ENCODE data around the gene MYO15A.

Gene MYO15A

DNA sequence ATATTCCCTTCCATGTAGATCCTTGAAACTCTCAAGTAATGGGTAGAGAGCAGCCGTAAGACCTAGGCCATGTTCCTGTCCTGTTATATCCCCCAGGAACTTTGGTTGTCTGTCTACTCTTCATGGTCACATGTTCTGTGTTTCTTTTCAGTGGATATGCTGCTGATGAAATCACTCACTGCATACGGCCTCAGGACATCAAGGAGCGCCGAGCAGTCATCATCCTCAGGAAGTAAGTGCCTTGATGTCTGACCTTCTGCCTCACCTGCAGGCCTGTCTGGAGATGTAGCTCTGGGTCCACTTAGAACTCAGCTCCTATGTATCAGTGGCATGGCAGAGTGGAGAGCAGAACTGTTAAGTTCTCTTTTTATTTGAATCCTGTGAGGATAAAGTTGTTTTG is 86.2 kb downstream of the MYO15A start:
- no peaks in the 10 kb centered on the region for H3K27me3 ChIP-seq (replicated peaks; ENCODE audit: insufficient read depth, low read length)
- no peak overlapping the region for H3K9ac ChIP-seq (ENCODE audit: low read length)
- H3K27ac ChIP-seq (ENCODE audit: low read length): no peak overlapping the region
- no peak for DNase-seq
- H4K20me1 ChIP-seq (ENCODE audit: insufficient read depth, low read length): peaks cover 6% of the 10 kb centered on the region; the same call in 1 of the 2 replicates
- no peaks in the 10 kb centered on the region for H3F3A ChIP-seq (ENCODE audit: insufficient read depth, low read length)
- H3K36me3 ChIP-seq (replicated peaks; ENCODE audit: insufficient read depth, low read length): no peaks in the 10 kb centered on the region
- peaks cover 93% of the 10 kb centered on the region for H3K79me2 ChIP-seq (ENCODE audit: low read length)
- no peaks in the 10 kb centered on the region for H3K4me1 ChIP-seq (ENCODE audit: low read length)
- no peak overlapping the region for H3K4me3 ChIP-seq (ENCODE audit: low read length)
- H2AFZ ChIP-seq (ENCODE audit: low read length): no peak overlapping the region
- no peak for TF ChIP-seq EZH2phosphoT487 (IDR thresholded peaks at IDR 0.05; ENCODE audit: low read length)
- TF ChIP-seq EZH2 (optimal IDR thresholded peaks at IDR 0.05; ENCODE audit: low read depth, low read length): no peak
- TF ChIP-seq, protein P1, sequence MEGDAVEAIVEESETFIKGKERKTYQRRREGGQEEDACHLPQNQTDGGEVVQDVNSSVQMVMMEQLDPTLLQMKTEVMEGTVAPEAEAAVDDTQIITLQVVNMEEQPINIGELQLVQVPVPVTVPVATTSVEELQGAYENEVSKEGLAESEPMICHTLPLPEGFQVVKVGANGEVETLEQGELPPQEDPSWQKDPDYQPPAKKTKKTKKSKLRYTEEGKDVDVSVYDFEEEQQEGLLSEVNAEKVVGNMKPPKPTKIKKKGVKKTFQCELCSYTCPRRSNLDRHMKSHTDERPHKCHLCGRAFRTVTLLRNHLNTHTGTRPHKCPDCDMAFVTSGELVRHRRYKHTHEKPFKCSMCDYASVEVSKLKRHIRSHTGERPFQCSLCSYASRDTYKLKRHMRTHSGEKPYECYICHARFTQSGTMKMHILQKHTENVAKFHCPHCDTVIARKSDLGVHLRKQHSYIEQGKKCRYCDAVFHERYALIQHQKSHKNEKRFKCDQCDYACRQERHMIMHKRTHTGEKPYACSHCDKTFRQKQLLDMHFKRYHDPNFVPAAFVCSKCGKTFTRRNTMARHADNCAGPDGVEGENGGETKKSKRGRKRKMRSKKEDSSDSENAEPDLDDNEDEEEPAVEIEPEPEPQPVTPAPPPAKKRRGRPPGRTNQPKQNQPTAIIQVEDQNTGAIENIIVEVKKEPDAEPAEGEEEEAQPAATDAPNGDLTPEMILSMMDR (IDR thresholded peaks at IDR 0.05; ENCODE audit: low read length): no peak
- no peaks in the 10 kb centered on the region for H3K9me2 ChIP-seq (replicated peaks; ENCODE audit: insufficient read depth, low read length)
- no peaks in the 10 kb centered on the region for H3K9me3 ChIP-seq (replicated peaks; ENCODE audit: insufficient read depth, low read length)
- H3K4me2 ChIP-seq (ENCODE audit: low read depth, low read length): no peak overlapping the region

DNA sequence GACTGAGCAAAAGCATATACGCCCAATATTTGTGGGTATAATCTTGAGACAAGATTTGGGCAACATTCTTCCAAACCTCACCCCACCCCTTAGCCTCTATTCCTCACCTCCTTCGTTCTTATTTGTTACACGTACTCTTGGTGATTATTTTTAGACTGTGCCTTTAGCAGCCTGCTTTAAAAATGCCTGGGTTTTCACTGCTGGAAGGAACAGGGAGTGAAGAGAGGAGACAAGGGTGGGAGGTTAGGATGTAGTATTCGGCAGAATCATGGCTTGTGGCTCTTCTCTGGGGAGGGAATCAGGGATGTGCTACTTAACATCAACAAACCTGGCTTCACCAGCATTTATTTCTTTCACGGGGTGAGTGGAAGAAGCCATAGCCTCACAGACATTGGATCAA is 86.7 kb downstream of the MYO15A start:
- H3F3A ChIP-seq (ENCODE audit: insufficient read depth, low read length): no peaks in the 10 kb centered on the region
- no peaks in the 10 kb centered on the region for H3K36me3 ChIP-seq (replicated peaks; ENCODE audit: insufficient read depth, low read length)
- no peaks in the 10 kb centered on the region for H3K9me2 ChIP-seq (replicated peaks; ENCODE audit: insufficient read depth, low read length)
- peaks cover 91% of the 10 kb centered on the region for H3K79me2 ChIP-seq (ENCODE audit: low read length)
- H3K27ac ChIP-seq (ENCODE audit: low read length): no peak overlapping the region
- no peaks in the 10 kb centered on the region for H3K9me3 ChIP-seq (replicated peaks; ENCODE audit: insufficient read depth, low read length)
- H3K4me1 ChIP-seq (ENCODE audit: low read length): no peaks in the 10 kb centered on the region
- peaks cover 6% of the 10 kb centered on the region; the same call in 1 of the 2 replicates for H4K20me1 ChIP-seq (ENCODE audit: insufficient read depth, low read length)
- no peak overlapping the region for H2AFZ ChIP-seq (ENCODE audit: low read length)
- no peak overlapping the region for H3K4me3 ChIP-seq (ENCODE audit: low read length)
- no peak for DNase-seq
- H3K27me3 ChIP-seq (replicated peaks; ENCODE audit: insufficient read depth, low read length): no peaks in the 10 kb centered on the region
- TF ChIP-seq, protein P1 (IDR thresholded peaks at IDR 0.05; ENCODE audit: low read length): no peak
- no peak for TF ChIP-seq EZH2phosphoT487 (IDR thresholded peaks at IDR 0.05; ENCODE audit: low read length)
- no peak for TF ChIP-seq EZH2 (optimal IDR thresholded peaks at IDR 0.05; ENCODE audit: low read depth, low read length)
- H3K4me2 ChIP-seq (ENCODE audit: low read depth, low read length): no peak overlapping the region
- H3K9ac ChIP-seq (ENCODE audit: low read length): no peak overlapping the region

DNA sequence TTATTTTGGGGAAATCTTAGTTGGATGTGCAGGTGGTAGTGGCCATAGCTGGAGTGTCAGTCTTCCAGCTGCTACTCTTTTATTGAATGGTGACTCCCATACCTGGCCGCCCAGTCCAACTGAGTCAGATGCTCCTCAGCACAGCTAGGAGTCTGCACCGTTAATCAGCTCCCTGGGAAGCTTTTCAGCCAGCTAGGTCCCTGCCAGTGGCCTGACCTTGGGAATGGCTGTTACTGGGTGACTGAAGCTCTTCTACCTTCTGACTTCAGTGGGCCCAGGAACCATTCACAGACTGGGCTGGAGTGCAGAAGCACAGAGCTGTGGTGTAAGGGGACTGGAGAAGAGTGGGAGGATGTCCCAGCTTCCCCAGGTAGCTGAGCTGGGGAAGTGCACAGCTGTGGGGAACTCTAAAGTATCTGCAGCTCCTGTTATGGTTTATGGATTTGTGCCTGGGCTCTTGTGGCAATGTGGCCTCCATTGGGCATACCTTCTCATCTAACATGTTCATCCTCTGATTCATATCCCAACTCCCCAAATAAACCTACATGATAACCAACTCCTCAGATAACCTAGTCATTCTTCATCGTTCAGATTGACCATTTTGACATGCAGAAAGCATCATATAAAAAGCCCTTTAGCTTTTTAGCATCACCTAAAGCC is 89.1 kb downstream of the MYO15A start:
- no peaks in the 10 kb centered on the region for H3K36me3 ChIP-seq (replicated peaks; ENCODE audit: insufficient read depth, low read length)
- no peak for DNase-seq
- peaks cover 89% of the 10 kb centered on the region for H3K79me2 ChIP-seq (ENCODE audit: low read length)
- no peak overlapping the region for H2AFZ ChIP-seq (ENCODE audit: low read length)
- H3K4me3 ChIP-seq (ENCODE audit: low read length): no peak overlapping the region
- H3K9me3 ChIP-seq (replicated peaks; ENCODE audit: insufficient read depth, low read length): no peaks in the 10 kb centered on the region
- TF ChIP-seq, protein P1 (IDR thresholded peaks at IDR 0.05; ENCODE audit: low read length): no peak
- TF ChIP-seq EZH2phosphoT487 (IDR thresholded peaks at IDR 0.05; ENCODE audit: low read length) (no peak), EZH2 (optimal IDR thresholded peaks at IDR 0.05; ENCODE audit: low read depth, low read length) (no peak)
- H3K9ac ChIP-seq (ENCODE audit: low read length): no peak overlapping the region
- no peak overlapping the region for H3K27ac ChIP-seq (ENCODE audit: low read length)
- no peak overlapping the region for H3K4me2 ChIP-seq (ENCODE audit: low read depth, low read length)
- peaks cover 6% of the 10 kb centered on the region; the same call in 1 of the 2 replicates for H4K20me1 ChIP-seq (ENCODE audit: insufficient read depth, low read length)
- H3K9me2 ChIP-seq (replicated peaks; ENCODE audit: insufficient read depth, low read length): no peaks in the 10 kb centered on the region
- no peaks in the 10 kb centered on the region for H3F3A ChIP-seq (ENCODE audit: insufficient read depth, low read length)
- H3K27me3 ChIP-seq (replicated peaks; ENCODE audit: insufficient read depth, low read length): no peaks in the 10 kb centered on the region
- no peaks in the 10 kb centered on the region for H3K4me1 ChIP-seq (ENCODE audit: low read length)
